HG03097 (cell line): Measurements from ENCODE around the gene ZNF133.

Experiments
- ATAC-seq: cut with Tn5 transposase; IDR thresholded peaks from one replicate; pipeline ENCODE4 v1.9.1; 2021; ENCODE audit not compliant: unreplicated experiment, low FRiP score

ZNF133 gene

GRCh38 chr20:18360635-18361034, 72.3 kb downstream of the ZNF133 start:
- no peak for ATAC-seq

- ATAC-seq, result no peak
These were observed 73.4 kb downstream of the ZNF133 start for GRCh38 chr20:18361678-18362077.

- ATAC-seq, result no peak
These were observed 74.6 kb downstream of the ZNF133 start for GRCh38 chr20:18362916-18363315.

GRCh38 chr20:18363708-18364107, 75.4 kb downstream of the ZNF133 start:
- ATAC-seq, result no peak

GRCh38 chr20:18364768-18365167, 76.4 kb downstream of the ZNF133 start:
- no peak for ATAC-seq
